ENCODE results near the gene ZPR1. TPM values are rescaled to one million over a fixed set of nuclear protein-coding genes. Genes with fewer than 3 reads are reported as not detected.
"Not testable (repeated sequence)": the region's sequence is repeated elsewhere in the genome, so short reads cannot be mapped to it uniquely, and the experiment has no call there.

ZPR1 gene, protein sequence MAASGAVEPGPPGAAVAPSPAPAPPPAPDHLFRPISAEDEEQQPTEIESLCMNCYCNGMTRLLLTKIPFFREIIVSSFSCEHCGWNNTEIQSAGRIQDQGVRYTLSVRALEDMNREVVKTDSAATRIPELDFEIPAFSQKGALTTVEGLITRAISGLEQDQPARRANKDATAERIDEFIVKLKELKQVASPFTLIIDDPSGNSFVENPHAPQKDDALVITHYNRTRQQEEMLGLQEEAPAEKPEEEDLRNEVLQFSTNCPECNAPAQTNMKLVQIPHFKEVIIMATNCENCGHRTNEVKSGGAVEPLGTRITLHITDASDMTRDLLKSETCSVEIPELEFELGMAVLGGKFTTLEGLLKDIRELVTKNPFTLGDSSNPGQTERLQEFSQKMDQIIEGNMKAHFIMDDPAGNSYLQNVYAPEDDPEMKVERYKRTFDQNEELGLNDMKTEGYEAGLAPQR
- polyA plus RNA-seq (2013, experiment 1 of 2) = 55.1 TPM
- 54.0 TPM for polyA plus RNA-seq (2013, experiment 2 of 2)

DNA sequence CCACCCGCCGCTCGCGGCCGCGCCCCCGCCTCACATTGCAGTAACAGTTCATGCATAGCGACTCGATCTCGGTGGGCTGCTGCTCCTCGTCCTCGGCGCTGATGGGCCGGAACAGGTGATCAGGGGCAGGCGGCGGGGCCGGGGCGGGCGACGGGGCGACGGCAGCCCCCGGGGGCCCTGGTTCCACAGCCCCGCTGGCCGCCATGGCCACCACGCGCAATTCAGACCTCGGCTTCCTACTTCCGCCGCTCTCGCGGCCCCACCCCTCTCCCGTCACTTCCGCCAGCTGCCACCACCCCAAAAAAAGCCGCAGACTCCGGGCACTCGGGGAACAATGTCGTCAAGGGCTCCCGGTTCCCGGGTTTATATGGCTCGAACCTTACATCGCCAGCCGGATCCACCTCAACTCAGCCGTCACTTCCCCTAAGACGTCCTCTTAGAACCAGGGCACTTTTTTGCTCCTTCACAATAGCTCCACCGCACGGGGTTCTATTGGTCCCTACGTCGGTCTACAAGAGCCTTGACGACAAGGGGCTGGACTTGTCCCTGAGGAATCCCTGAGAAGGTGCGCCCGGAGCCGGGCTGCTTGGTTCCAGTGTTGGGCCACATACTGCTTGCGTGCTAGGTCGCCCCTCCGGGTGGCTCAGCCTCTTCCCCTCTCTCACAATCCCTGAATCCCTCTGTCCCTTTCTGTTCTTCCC lies at the start of gene ZPR1:
Gene ZPR1, minus strand, starts transcription at position 238 of the 701 bp plus-strand sequence. Its CDS starts 33 bp downstream, at position 205.
- H3K4me1 ChIP-seq (ENCODE audit: control insufficient read depth, insufficient read depth, low read length, poor library complexity, severe bottlenecking) = no peaks in the 10 kb centered on the region
- no peak within 1 kb of the TSS for H3K27ac ChIP-seq (ENCODE audit: low read depth, low read length, severe bottlenecking)
- H3K9me3 ChIP-seq (ENCODE audit: control insufficient read depth, low read length) = no peaks in the 10 kb centered on the region
- peaks cover 39% of the 10 kb centered on the region for H3K36me3 ChIP-seq (ENCODE audit: control insufficient read depth, insufficient read depth, low read length)
- WGBS, 2 experiments (ENCODE audit: insufficient coverage in 2 of 2) = 1% methylated on average over 48 to 51 of the region's 56 CpGs
- H3K4me3 ChIP-seq (ENCODE audit: extremely low read depth, insufficient read depth, low read length, poor library complexity, severe bottlenecking) = peak within 1 kb of the TSS; percentile 82

DNA sequence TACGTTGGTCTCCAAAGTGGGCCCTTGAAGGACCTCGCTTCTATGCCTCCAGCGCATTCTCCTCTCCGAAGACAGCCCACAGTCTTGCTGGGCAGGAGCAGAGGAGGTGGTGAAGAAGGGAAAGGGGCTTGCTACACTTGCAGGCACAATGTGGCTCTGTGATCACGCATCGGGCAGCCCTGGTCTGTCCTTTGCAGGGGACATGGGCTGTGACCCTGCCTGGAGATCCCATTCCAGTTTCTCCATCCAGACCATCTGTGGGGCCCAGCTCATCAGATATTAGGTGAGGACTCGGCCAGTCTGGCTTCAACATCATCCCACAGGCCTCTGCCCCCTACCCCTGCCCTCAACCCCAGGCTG lies 48.8 kb upstream of the ZPR1 start:
- Histone ChIP-seq H3K9me3 (ENCODE audit: control insufficient read depth, low read length) (no peaks in the 10 kb centered on the region), H3K4me3 (ENCODE audit: extremely low read depth, insufficient read depth, low read length, poor library complexity, severe bottlenecking) (no peak overlapping the region), H3K4me1 (ENCODE audit: control insufficient read depth, insufficient read depth, low read length, poor library complexity, severe bottlenecking) (peaks cover 23% of the 10 kb centered on the region), H3K27ac (ENCODE audit: low read depth, low read length, severe bottlenecking) (no peak overlapping the region), H3K36me3 (ENCODE audit: control insufficient read depth, insufficient read depth, low read length) (no peaks in the 10 kb centered on the region)
- 92 to 93% methylated on average over 7 of the region's 7 CpGs for WGBS, 2 experiments (ENCODE audit: insufficient coverage in 2 of 2)

DNA sequence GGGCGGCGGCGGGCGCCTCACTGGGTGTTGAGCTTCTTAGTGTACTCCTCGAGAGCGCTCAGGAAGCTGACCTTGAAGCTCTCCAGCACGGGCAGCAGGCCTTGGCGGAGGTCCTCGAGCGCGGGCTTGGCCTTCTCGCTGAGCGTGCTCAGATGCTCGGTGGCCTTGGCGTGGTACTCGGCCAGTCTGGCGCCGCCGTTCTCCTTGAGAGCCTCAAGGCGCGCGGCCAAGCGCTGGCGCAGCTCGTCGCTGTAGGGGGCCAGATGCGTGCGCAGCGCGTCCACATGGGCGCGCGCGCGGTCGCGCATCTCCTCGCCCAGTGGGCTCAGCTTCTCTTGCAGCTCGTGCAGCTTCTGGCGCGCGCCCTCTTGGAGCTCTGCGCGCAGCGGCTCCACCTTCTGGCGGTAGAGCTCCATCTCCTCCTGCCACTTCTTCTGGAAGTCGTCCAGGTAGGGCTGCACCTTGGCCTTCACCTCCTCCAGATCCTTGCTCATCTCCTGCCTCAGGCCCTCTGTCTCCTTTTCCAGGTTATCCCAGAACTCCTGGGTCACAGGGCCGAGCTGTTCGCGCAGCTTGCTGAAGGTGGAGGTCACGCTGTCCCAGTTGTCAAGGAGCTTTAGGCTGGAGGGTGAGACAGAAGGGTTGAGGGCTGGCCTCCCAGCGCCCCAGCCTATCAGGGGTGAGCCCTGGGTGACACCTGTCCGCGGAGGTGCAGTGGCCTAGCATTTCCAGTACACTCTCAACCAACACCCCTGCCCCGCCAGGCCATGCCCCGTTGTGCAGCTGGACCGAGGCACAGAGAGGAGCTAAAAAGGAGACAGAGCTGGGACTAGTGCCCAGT lies 48.2 kb upstream of the ZPR1 start:
- peaks cover 23% of the 10 kb centered on the region for H3K4me1 ChIP-seq (ENCODE audit: control insufficient read depth, insufficient read depth, low read length, poor library complexity, severe bottlenecking)
- H3K9me3 ChIP-seq (ENCODE audit: control insufficient read depth, low read length) = no peaks in the 10 kb centered on the region
- WGBS, 2 experiments (ENCODE audit: insufficient coverage in 2 of 2) = 12 to 16% methylated on average over 44 to 51 of the region's 57 CpGs
- no peaks in the 10 kb centered on the region for H3K36me3 ChIP-seq (ENCODE audit: control insufficient read depth, insufficient read depth, low read length)
- no peak overlapping the region for H3K27ac ChIP-seq (ENCODE audit: low read depth, low read length, severe bottlenecking)
- H3K4me3 ChIP-seq (ENCODE audit: extremely low read depth, insufficient read depth, low read length, poor library complexity, severe bottlenecking) = peak overlapping the region; percentile 18

DNA sequence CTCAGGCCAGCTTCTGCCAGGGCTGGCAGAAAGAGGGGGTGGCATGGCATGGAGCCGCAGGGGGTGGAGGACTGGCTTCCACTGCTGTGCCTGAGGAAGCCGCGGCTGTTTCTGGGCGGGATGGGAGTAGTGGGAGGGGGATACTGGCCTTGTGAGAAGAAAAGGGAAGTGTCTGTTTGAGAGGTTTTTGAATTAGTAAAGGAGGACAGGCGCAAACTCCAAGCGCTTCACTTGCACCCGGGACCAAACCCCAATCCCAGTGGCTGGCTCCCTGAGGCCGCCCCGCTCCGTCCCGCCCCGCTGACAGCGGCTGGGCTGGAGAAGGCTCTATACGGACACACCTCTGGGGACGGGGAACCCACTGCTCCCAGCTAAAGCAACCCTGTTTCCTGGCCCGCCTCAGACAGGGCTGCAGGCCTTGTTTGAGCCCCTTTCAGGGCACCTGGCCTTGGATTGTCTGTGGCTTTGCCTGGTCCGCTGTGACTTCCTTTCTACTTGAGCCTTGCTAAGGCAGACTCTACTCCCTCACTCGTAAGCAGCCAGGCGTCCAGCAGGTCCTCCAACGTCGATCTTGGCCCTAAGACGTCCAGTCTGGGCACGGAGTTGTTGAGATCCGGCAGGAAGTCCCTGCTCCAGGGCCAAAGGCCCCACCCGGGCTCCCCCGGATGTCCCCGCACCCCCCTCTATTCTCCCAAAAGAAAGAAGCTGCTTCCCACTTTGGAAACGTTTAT lies 47.4 kb upstream of the ZPR1 start:
- no peaks in the 10 kb centered on the region for H3K9me3 ChIP-seq (ENCODE audit: control insufficient read depth, low read length)
- H3K36me3 ChIP-seq (ENCODE audit: control insufficient read depth, insufficient read depth, low read length) = no peaks in the 10 kb centered on the region
- WGBS, 2 experiments (ENCODE audit: insufficient coverage in 2 of 2) = 67 to 72% methylated on average over 23 to 25 of the region's 28 CpGs
- peak overlapping the region; percentile 18 for H3K4me3 ChIP-seq (ENCODE audit: extremely low read depth, insufficient read depth, low read length, poor library complexity, severe bottlenecking)
- peaks cover 23% of the 10 kb centered on the region for H3K4me1 ChIP-seq (ENCODE audit: control insufficient read depth, insufficient read depth, low read length, poor library complexity, severe bottlenecking)
- no peak overlapping the region for H3K27ac ChIP-seq (ENCODE audit: low read depth, low read length, severe bottlenecking)

DNA sequence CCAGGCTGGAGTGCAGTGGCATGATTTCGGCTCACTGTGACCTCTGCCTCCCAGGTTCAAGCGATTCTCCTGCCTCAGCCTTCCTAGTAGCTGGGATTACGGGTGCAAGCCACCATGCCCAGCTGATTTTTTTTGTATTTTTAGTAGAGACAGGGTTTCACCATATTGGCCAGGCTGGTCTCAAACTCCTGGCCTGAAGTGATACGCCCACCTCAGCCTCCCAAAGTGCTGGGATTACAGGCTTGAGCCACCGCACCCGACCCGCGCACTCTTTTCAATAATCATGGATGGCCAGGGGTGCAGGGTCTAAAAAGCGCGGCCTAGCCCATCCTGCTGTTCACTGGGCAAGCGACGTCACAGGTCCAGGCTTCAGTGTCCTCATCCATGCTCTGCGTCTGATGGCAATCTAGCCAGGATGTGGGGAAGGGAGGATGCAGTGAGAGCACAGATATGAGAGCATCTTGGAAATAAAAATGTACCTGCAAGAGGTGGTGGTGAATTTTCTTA lies 46.8 kb upstream of the ZPR1 start:
- not testable (repeated sequence) for H3K27ac ChIP-seq (ENCODE audit: low read depth, low read length, severe bottlenecking); H3K4me3 ChIP-seq (ENCODE audit: extremely low read depth, insufficient read depth, low read length, poor library complexity, severe bottlenecking); H3K9me3 ChIP-seq (ENCODE audit: control insufficient read depth, low read length); H3K36me3 ChIP-seq (ENCODE audit: control insufficient read depth, insufficient read depth, low read length)
- 80 to 87% methylated on average over 12 to 13 of the region's 13 CpGs for WGBS, 2 experiments (ENCODE audit: insufficient coverage in 2 of 2)
- H3K4me1 ChIP-seq (ENCODE audit: control insufficient read depth, insufficient read depth, low read length, poor library complexity, severe bottlenecking) = peaks cover 23% of the 10 kb centered on the region

DNA sequence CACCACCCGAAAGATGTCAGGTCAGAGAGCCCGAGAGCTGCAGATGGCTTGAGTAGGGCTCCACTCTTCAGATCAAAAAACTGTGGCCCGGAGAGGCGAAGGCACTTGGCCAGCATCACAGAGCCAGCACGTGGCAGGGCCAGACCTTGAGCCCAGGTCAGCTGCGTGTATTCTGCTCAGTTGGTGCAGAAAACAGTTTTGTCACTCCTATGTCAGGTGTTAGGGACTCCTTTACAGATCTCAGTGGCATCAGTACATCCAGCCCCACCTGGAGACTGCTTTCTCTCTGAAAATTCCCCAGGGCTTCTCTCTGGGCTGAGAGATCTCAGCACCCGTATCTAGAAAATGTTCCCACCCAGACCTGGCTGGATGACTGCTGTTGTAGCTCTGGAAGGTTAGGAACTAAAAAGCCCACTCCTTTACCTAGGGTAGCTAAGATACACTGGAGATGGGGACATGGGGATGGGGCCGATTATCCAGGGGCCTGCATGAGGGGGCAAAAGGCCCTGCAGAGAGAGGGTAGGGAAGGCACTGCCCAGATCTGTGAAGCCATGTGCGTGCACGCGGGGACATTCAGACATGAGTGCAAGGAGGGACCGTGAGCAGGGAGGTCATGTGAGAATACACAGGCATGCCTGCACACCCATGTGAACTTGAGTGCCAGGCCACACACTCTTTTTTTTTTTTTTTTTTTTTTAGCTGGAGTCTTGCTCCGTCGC lies 46.2 kb upstream of the ZPR1 start:
- no peaks in the 10 kb centered on the region for H3K9me3 ChIP-seq (ENCODE audit: control insufficient read depth, low read length)
- H3K4me1 ChIP-seq (ENCODE audit: control insufficient read depth, insufficient read depth, low read length, poor library complexity, severe bottlenecking) = peaks cover 23% of the 10 kb centered on the region
- 97% methylated on average over 11 to 12 of the region's 14 CpGs for WGBS, 2 experiments (ENCODE audit: insufficient coverage in 2 of 2)
- H3K27ac ChIP-seq (ENCODE audit: low read depth, low read length, severe bottlenecking) = no peak overlapping the region
- no peak overlapping the region for H3K4me3 ChIP-seq (ENCODE audit: extremely low read depth, insufficient read depth, low read length, poor library complexity, severe bottlenecking)
- no peaks in the 10 kb centered on the region for H3K36me3 ChIP-seq (ENCODE audit: control insufficient read depth, insufficient read depth, low read length)

DNA sequence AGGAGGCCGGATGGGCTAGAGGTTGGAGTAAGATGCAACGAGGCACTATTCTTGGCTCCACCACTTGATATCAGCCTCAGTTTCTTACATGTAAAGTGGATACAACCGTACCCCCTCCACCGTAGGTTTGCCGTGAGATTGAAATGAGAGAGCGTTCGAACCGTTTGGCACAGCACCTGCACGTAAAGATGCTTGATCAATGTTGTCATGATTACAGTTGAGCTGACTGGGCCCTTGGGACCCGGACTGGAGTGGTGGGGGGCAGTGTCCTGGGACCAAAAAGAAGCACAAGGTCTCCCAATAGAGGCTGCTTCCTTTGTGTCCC lies 45.6 kb upstream of the ZPR1 start:
- Histone ChIP-seq H3K27ac (ENCODE audit: low read depth, low read length, severe bottlenecking) (no peak overlapping the region), H3K9me3 (ENCODE audit: control insufficient read depth, low read length) (no peaks in the 10 kb centered on the region), H3K36me3 (ENCODE audit: control insufficient read depth, insufficient read depth, low read length) (no peaks in the 10 kb centered on the region), H3K4me3 (ENCODE audit: extremely low read depth, insufficient read depth, low read length, poor library complexity, severe bottlenecking) (no peak overlapping the region), H3K4me1 (ENCODE audit: control insufficient read depth, insufficient read depth, low read length, poor library complexity, severe bottlenecking) (peaks cover 22% of the 10 kb centered on the region)
- 92% methylated on average over 10 of the region's 10 CpGs for WGBS, 2 experiments (ENCODE audit: insufficient coverage in 2 of 2)

DNA sequence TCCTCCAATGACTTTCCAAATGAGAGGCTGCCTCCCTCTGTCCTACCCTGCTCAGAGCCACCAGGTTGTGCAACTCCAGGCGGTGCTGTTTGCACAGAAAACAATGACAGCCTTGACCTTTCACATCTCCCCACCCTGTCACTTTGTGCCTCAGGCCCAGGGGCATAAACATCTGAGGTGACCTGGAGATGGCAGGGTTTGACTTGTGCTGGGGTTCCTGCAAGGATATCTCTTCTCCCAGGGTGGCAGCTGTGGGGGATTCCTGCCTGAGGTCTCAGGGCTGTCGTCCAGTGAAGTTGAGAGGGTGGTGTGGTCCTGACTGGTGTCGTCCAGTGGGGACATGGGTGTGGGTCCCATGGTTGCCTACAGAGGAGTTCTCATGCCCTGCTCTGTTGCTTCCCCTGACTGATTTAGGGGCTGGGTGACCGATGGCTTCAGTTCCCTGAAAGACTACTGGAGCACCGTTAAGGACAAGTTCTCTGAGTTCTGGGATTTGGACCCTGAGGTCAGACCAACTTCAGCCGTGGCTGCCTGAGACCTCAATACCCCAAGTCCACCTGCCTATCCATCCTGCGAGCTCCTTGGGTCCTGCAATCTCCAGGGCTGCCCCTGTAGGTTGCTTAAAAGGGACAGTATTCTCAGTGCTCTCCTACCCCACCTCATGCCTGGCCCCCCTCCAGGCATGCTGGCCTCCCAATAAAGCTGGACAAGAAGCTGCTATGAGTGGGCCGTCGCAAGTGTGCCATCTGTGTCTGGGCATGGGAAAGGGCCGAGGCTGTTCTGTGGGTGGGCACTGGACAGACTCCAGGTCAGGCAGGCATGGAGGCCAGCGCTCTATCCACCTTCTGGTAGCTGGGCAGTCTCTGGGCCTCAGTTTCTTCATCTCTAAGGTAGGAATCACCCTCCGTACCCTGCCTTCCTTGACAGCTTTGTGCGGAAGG lies 44.8 kb upstream of the ZPR1 start:
- WGBS, 2 experiments (ENCODE audit: insufficient coverage in 2 of 2) = 82 to 99% methylated on average over 10 of the region's 13 CpGs
- no peaks in the 10 kb centered on the region for H3K9me3 ChIP-seq (ENCODE audit: control insufficient read depth, low read length)
- peaks cover 14% of the 10 kb centered on the region for H3K4me1 ChIP-seq (ENCODE audit: control insufficient read depth, insufficient read depth, low read length, poor library complexity, severe bottlenecking)
- no peaks in the 10 kb centered on the region for H3K36me3 ChIP-seq (ENCODE audit: control insufficient read depth, insufficient read depth, low read length)
- no peak overlapping the region for H3K27ac ChIP-seq (ENCODE audit: low read depth, low read length, severe bottlenecking)
- H3K4me3 ChIP-seq (ENCODE audit: extremely low read depth, insufficient read depth, low read length, poor library complexity, severe bottlenecking) = no peak overlapping the region

DNA sequence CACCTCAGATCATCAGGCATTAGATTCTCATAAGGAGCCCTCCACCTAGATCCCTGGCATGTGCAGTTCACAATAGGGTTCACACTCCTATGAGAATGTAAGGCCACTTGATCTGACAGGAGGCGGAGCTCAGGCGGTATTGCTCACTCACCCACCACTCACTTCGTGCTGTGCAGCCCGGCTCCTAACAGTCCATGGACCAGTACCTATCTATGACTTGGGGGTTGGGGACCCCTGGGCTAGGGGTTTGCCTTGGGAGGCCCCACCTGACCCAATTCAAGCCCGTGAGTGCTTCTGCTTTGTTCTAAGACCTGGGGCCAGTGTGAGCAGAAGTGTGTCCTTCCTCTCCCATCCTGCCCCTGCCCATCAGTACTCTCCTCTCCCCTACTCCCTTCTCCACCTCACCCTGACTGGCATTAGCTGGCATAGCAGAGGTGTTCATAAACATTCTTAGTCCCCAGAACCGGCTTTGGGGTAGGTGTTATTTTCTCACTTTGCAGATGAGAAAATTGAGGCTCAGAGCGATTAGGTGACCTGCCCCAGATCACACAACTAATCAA lies 44.0 kb upstream of the ZPR1 start:
- peaks cover 7% of the 10 kb centered on the region for H3K4me1 ChIP-seq (ENCODE audit: control insufficient read depth, insufficient read depth, low read length, poor library complexity, severe bottlenecking)
- H3K27ac ChIP-seq (ENCODE audit: low read depth, low read length, severe bottlenecking) = no peak overlapping the region
- 100% methylated on average over 1 to 5 of the region's 7 CpGs for WGBS, 2 experiments (ENCODE audit: insufficient coverage in 2 of 2)

More for the DNA sequence above, 44.0 kb upstream of the ZPR1 start:
- H3K9me3 ChIP-seq (ENCODE audit: control insufficient read depth, low read length) = no peaks in the 10 kb centered on the region
- no peaks in the 10 kb centered on the region for H3K36me3 ChIP-seq (ENCODE audit: control insufficient read depth, insufficient read depth, low read length)
- no peak overlapping the region for H3K4me3 ChIP-seq (ENCODE audit: extremely low read depth, insufficient read depth, low read length, poor library complexity, severe bottlenecking)
